Ishikawa (cell line): ENCODE results near the gene KLHL5.

ENCODE experiments used
- CEBPB ChIP-seq: IDR thresholded peaks from 2 replicates; pipeline ENCODE4 v1.6.1; 2012
- CREB1 ChIP-seq: IDR thresholded peaks from 2 replicates; pipeline ENCODE4 v1.6.1; 2012; ENCODE audit warnings: low read depth
- EGR1 ChIP-seq: IDR thresholded peaks from 2 replicates; pipeline ENCODE4 v1.6.1; 2012
- EP300 ChIP-seq: IDR thresholded peaks from 2 replicates; pipeline ENCODE4 v1.6.1; 2012; ENCODE audit warnings: borderline replicate concordance
- FOXM1 ChIP-seq: IDR thresholded peaks from 2 replicates; pipeline ENCODE4 v1.6.1; 2012; ENCODE audit warnings: low read depth, borderline replicate concordance
- MAX ChIP-seq: IDR thresholded peaks from 2 replicates; pipeline ENCODE4 v1.6.1; 2012
- NFIC ChIP-seq: IDR thresholded peaks from 2 replicates; pipeline ENCODE4 v1.6.1; 2012
- RAD21 ChIP-seq: IDR thresholded peaks from 2 replicates; pipeline ENCODE4 v1.6.1; 2012; ENCODE audit warnings: low read depth
- TAF1 ChIP-seq: IDR thresholded peaks from 2 replicates; pipeline ENCODE4 v1.6.1; 2012; ENCODE audit warnings: low read depth, mild to moderate bottlenecking
- TCF12 ChIP-seq: IDR thresholded peaks from 2 replicates; pipeline ENCODE4 v1.6.1; 2012; ENCODE audit warnings: low read depth
- TEAD4 ChIP-seq: IDR thresholded peaks from 2 replicates; pipeline ENCODE4 v1.6.1; 2012
- USF1 ChIP-seq: IDR thresholded peaks from 2 replicates; pipeline ENCODE4 v1.6.1; 2012
- YY1 ChIP-seq: IDR thresholded peaks from 2 replicates; pipeline ENCODE4 v1.6.1; 2012; ENCODE audit warnings: low read depth
- ZBTB7A ChIP-seq: IDR thresholded peaks from 2 replicates; pipeline ENCODE4 v1.6.1; 2012; ENCODE audit warnings: low read depth
- TF ChIP-seq, protein P1 (sequence below): IDR thresholded peaks from 2 replicates; pipeline ENCODE4 v1.6.1; 2012; ENCODE audit warnings: low read depth, mild to moderate bottlenecking

The KLHL5 gene

DNA sequence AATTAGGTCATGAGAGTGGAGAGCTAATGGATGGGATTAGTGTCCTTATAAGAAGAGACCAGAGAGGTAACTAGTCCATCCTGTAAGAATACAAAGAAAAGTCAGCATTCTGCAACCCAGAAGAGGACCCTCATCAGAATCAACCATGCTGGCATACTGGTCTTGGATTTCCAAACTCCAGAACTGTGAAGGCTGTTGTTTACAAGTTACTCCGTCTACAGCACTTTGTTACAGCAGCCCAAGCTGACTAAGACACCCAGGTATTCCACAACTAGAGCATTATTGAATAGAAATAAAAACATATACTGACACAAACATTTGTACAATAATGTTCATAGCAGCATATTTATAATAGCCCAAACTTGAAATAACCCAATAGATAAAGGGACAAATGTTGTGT lies 39.0 kb upstream of the KLHL5 start:
- TF ChIP-seq TEAD4, result no peak
- TF ChIP-seq EGR1, result no peak
- no peak for TF ChIP-seq USF1
- TF ChIP-seq, protein P1, sequence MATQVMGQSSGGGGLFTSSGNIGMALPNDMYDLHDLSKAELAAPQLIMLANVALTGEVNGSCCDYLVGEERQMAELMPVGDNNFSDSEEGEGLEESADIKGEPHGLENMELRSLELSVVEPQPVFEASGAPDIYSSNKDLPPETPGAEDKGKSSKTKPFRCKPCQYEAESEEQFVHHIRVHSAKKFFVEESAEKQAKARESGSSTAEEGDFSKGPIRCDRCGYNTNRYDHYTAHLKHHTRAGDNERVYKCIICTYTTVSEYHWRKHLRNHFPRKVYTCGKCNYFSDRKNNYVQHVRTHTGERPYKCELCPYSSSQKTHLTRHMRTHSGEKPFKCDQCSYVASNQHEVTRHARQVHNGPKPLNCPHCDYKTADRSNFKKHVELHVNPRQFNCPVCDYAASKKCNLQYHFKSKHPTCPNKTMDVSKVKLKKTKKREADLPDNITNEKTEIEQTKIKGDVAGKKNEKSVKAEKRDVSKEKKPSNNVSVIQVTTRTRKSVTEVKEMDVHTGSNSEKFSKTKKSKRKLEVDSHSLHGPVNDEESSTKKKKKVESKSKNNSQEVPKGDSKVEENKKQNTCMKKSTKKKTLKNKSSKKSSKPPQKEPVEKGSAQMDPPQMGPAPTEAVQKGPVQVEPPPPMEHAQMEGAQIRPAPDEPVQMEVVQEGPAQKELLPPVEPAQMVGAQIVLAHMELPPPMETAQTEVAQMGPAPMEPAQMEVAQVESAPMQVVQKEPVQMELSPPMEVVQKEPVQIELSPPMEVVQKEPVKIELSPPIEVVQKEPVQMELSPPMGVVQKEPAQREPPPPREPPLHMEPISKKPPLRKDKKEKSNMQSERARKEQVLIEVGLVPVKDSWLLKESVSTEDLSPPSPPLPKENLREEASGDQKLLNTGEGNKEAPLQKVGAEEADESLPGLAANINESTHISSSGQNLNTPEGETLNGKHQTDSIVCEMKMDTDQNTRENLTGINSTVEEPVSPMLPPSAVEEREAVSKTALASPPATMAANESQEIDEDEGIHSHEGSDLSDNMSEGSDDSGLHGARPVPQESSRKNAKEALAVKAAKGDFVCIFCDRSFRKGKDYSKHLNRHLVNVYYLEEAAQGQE, result no peak
- TF ChIP-seq CREB1, result no peak
- TF ChIP-seq CEBPB, result no peak
- no peak for TF ChIP-seq TCF12
- TF ChIP-seq MAX, result no peak
- no peak for TF ChIP-seq EP300
- TF ChIP-seq TAF1, result no peak
- TF ChIP-seq YY1, result no peak
- TF ChIP-seq RAD21, result no peak
- no peak for TF ChIP-seq ZBTB7A
- no peak for TF ChIP-seq FOXM1
- no peak for TF ChIP-seq NFIC

DNA sequence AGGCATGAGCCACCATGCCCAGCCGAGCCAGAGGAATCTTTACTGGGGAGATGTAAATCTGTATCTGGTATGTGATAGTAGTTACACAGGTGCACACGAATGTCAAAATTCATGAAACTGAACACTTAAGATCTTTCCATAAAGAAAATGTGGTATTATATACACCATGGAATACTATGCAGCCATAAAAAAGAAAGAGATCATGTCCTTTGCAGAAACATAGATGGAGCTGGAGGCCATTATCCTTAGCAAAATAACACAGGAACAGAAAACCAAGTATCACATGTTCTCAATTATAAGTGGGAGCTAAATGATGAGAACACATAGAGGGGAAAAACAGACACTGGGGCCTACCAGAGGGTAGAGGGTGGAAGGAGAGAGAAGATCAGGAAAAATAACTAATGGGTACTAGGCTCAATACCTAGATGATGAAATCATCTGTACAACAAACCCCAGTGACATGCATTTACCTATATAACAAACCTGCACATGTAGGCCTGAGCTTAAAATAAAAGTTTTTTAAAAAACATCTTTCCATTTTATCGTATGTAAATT lies 37.6 kb upstream of the KLHL5 start:
- TF ChIP-seq EP300 (no peak), TEAD4 (no peak), USF1 (no peak), MAX (no peak), FOXM1 (no peak), RAD21 (no peak), CEBPB (no peak), TAF1 (no peak), NFIC (no peak), TCF12 (no peak), EGR1 (no peak), ZBTB7A (no peak)

GRCh38 chr4:39025552-39026085 lies 36.4 kb upstream of the KLHL5 start:
- TF ChIP-seq ZBTB7A, result no peak
- no peak for TF ChIP-seq TAF1
- TF ChIP-seq EGR1, result no peak
- TF ChIP-seq TCF12, result no peak
- no peak for TF ChIP-seq USF1
- TF ChIP-seq YY1, result no peak
- TF ChIP-seq CEBPB, result no peak
- TF ChIP-seq EP300, result no peak
- no peak for TF ChIP-seq CREB1
- TF ChIP-seq, protein P1, result no peak
- TF ChIP-seq TEAD4, result no peak
- no peak for TF ChIP-seq MAX
- no peak for TF ChIP-seq RAD21
- no peak for TF ChIP-seq NFIC
- TF ChIP-seq FOXM1, result no peak

- TF ChIP-seq MAX, result no peak
- no peak for TF ChIP-seq RAD21
- no peak for TF ChIP-seq CEBPB
- TF ChIP-seq YY1, result no peak
- no peak for TF ChIP-seq USF1
- no peak for TF ChIP-seq NFIC
- no peak for TF ChIP-seq EGR1
- TF ChIP-seq CREB1, result no peak
Observed at GRCh38 chr4:39026096-39026495, 35.9 kb upstream of the KLHL5 start.
